HCT116 (cell line): ENCODE data around the gene NEUROD6. TPM values are rescaled to one million over a fixed set of nuclear protein-coding genes. Genes with fewer than 3 reads are reported as not detected.

Experiments
- ATAC-seq: fragments of 200-7000 bp; cut with Tn5 transposase; 2 replicates; pipeline ENCODE4 v1.9.1; 2020; ENCODE audit warnings: mild to moderate bottlenecking, moderate library complexity
- BruUV-seq: library from RNA; stranded (reverse); fragments of 400-500 nt; replicated peaks from 2 replicates; lab custom pipeline; 2021; lab: Mats Ljungman, UMichigan
- CTCF ChIA-PET: fragments of 300-600 bp; sonication (Branson Sonifier 250); formaldehyde crosslinking; loops from one replicate; lab custom pipeline; 2021; ENCODE audit warnings: antibody characterized with exemption; lab: Charles Lee
- POLR2A ChIA-PET: fragments of 300-600, 350-600 bp; sonication (Branson Sonifier 250); formaldehyde crosslinking; loops from one replicate; lab custom pipeline; 2021; ENCODE audit warnings: antibody characterized with exemption; lab: Charles Lee
- RAD21 ChIA-PET, 2 experiments: fragments of 300-600 bp; sonication (Branson Sonifier 250); formaldehyde crosslinking; loops; one replicate each; lab custom pipeline; 2023; ENCODE audit warnings: low total read pairs in 2 of 2; ENCODE audit not compliant: uncharacterized antibody in 2 of 2, unreplicated experiment in 2 of 2, low non-redundant PET in 1 of 2; lab: Charles Lee
- DNase-seq: peaks from one replicate; pipeline ENCODE4 v3.0.0-alpha.2; 2010; ENCODE audit warnings: low read depth, low spot score
- H2AFZ ChIP-seq: fragments of 200-600 bp; shearing (Covaris generic), sonication (generic); 2 replicates; pipeline ENCODE4 v1.6.1; 2017; ENCODE audit warnings: low read depth, mixed run types, mixed read lengths, antibody characterized with exemption, low read length; ENCODE audit not compliant: poor library complexity, severe bottlenecking
- H3K27ac ChIP-seq: 2 replicates; pipeline ENCODE4 v1.5.1; 2012; ENCODE audit warnings: low read depth, low read length
- H3K27me3 ChIP-seq: fragments of 200-600 bp; sonication (generic); 2 replicates; pipeline ENCODE4 v1.6.1; 2016; ENCODE audit warnings: mixed run types, low read length, mixed read lengths; ENCODE audit not compliant: insufficient read depth
- H3K36me3 ChIP-seq, 2 experiments: fragments of 200-500 bp in 1 of 2; fragments of 200-600 bp in 1 of 2; sonication (Bioruptor generic) in 1 of 2; sonication (generic) in 1 of 2; 2 replicates each; pipeline versions ENCODE4 v1.5.1 to v1.6.1; 2014 to 2016; ENCODE audit warnings: low read length in 2 of 2, inconsistent platforms in 1 of 2, mixed read lengths in 1 of 2, mixed run types in 1 of 2; ENCODE audit not compliant: insufficient read depth in 2 of 2, control insufficient read depth in 1 of 2
- H3K4me1 ChIP-seq, 2 experiments: fragments of 200-600 bp in 1 of 2; sonication (generic) in 1 of 2; 2 replicates each; pipeline versions ENCODE4 v1.5.1 to v1.6.1; 2012 to 2017; ENCODE audit warnings: low read length in 2 of 2, inconsistent platforms in 1 of 2, mild to moderate bottlenecking in 1 of 2, mixed read lengths in 1 of 2, mixed run types in 1 of 2, moderate library complexity in 1 of 2; ENCODE audit not compliant: insufficient read depth in 2 of 2, control insufficient read depth in 1 of 2
- H3K4me2 ChIP-seq: fragments of 200-600 bp; sonication (generic); 2 replicates; pipeline ENCODE4 v1.6.1; 2017; ENCODE audit warnings: mixed run types, low read length, mixed read lengths
- H3K4me3 ChIP-seq, 2 experiments: fragments of 200-600 bp in 1 of 2; sonication (generic) in 1 of 2; replicated peaks in 1 of 2; 2 replicates each; pipeline ENCODE4 v1.5.1; 2011 to 2016; ENCODE audit warnings: low read length in 2 of 2, control low read depth in 1 of 2, low read depth in 1 of 2, mild to moderate bottlenecking in 1 of 2, mixed read lengths in 1 of 2, mixed run types in 1 of 2
- H3K79me2 ChIP-seq: fragments of 200-600 bp; sonication (generic); 2 replicates; pipeline ENCODE4 v1.6.1; 2017; ENCODE audit warnings: mild to moderate bottlenecking, mixed run types, low read length, moderate library complexity, mixed read lengths; ENCODE audit not compliant: insufficient read depth
- H3K9ac ChIP-seq: fragments of 200-600 bp; sonication (generic); 2 replicates; pipeline ENCODE4 v1.6.1; 2016; ENCODE audit warnings: low read length, mixed read lengths
- H3K9me2 ChIP-seq: fragments of 200-600 bp; sonication (generic), shearing (Covaris generic); 2 replicates; pipeline ENCODE4 v1.6.1; 2017; ENCODE audit warnings: mixed run types, mild to moderate bottlenecking, moderate library complexity; ENCODE audit not compliant: insufficient read depth
- H3K9me3 ChIP-seq, 2 experiments: fragments of 200-500 bp in 1 of 2; fragments of 200-600 bp in 1 of 2; sonication (Bioruptor generic) in 1 of 2; sonication (generic) in 1 of 2; 2 replicates each; pipeline ENCODE4 v1.6.1; 2014 to 2017; ENCODE audit warnings: low read length in 2 of 2, mixed read lengths in 2 of 2, inconsistent platforms in 1 of 2, low read depth in 1 of 2, mild to moderate bottlenecking in 1 of 2, mixed run types in 1 of 2, moderate library complexity in 1 of 2; ENCODE audit not compliant: control insufficient read depth in 1 of 2, insufficient read depth in 1 of 2
- H4K20me1 ChIP-seq: fragments of 200-600 bp; sonication (generic), shearing (Covaris generic); 2 replicates; pipeline ENCODE4 v1.6.1; 2017; ENCODE audit warnings: mixed run types, mild to moderate bottlenecking, moderate library complexity; ENCODE audit not compliant: insufficient read depth
- ATF3 ChIP-seq: IDR thresholded peaks from 2 replicates; pipeline ENCODE4 v1.6.1; 2012
- CEBPB ChIP-seq: IDR thresholded peaks from 2 replicates; pipeline ENCODE4 v1.6.1; 2012; ENCODE audit warnings: low read depth
- EGR1 ChIP-seq: IDR thresholded peaks from 2 replicates; pipeline ENCODE4 v1.6.1; 2012; ENCODE audit warnings: low read depth
- ELF1 ChIP-seq: IDR thresholded peaks from 2 replicates; pipeline ENCODE4 v1.6.1; 2012; ENCODE audit warnings: low read depth, borderline replicate concordance
- EZH2phosphoT487 ChIP-seq: fragments of 200-600 bp; IDR thresholded peaks from 2 replicates; pipeline ENCODE4 v1.6.1; 2018; ENCODE audit warnings: antibody characterized with exemption, borderline replicate concordance
- FOSL1 ChIP-seq: IDR thresholded peaks from 2 replicates; pipeline ENCODE4 v1.6.1; 2012; ENCODE audit warnings: low read depth
- JUND ChIP-seq: IDR thresholded peaks from 2 replicates; pipeline ENCODE4 v1.6.1; 2012
- MAX ChIP-seq: IDR thresholded peaks from 2 replicates; pipeline ENCODE4 v1.6.1; 2012
- POLR2A ChIP-seq: IDR thresholded peaks from 2 replicates; pipeline ENCODE4 v1.7.0; 2011; ENCODE audit warnings: borderline replicate concordance; ENCODE audit not compliant: insufficient read depth, insufficient read length; ENCODE audit errors: extremely low read depth
- POLR2AphosphoS5 ChIP-seq: IDR thresholded peaks from 2 replicates; pipeline ENCODE4 v1.6.1; 2011; ENCODE audit warnings: mild to moderate bottlenecking, low read depth, low read length, moderate library complexity
- REST ChIP-seq: IDR thresholded peaks from 2 replicates; pipeline ENCODE4 v1.6.1; 2012; ENCODE audit warnings: low read depth
- SIN3A ChIP-seq: IDR thresholded peaks from 2 replicates; pipeline ENCODE4 v1.6.1; 2012; ENCODE audit warnings: low read depth
- TCF7L2 ChIP-seq: IDR thresholded peaks from 2 replicates; pipeline ENCODE4 v1.7.0; 2011; ENCODE audit warnings: borderline replicate concordance, inconsistent platforms; ENCODE audit not compliant: insufficient read depth, insufficient read length; ENCODE audit errors: extremely low read depth
- ZFX ChIP-seq: fragments of 450-650 bp; IDR thresholded peaks from 2 replicates; pipeline ENCODE4 v1.6.1; 2017
- intact Hi-C: fragments of 100-400 bp; cut with micrococcal nuclease; formaldehyde crosslinking; loops from 2 replicates; pipeline ENCODE4 v1.10.0; 2022
- total RNA-seq: library from RNA; stranded (reverse); gene quantifications from one replicate; pipeline ENCODE4 v1.2.1, GENCODE V29; 2021; ENCODE audit not compliant: unreplicated experiment
- TF ChIP-seq, protein P1 (sequence below): IDR thresholded peaks from 2 replicates; pipeline ENCODE4 v1.6.1; 2011; ENCODE audit warnings: mild to moderate bottlenecking, low read length, moderate library complexity; ENCODE audit not compliant: insufficient replicate concordance; ENCODE audit errors: extremely low read depth

NEUROD6 gene
- total RNA-seq, 1 experiment from 2014 or later, result not detected

DNA sequence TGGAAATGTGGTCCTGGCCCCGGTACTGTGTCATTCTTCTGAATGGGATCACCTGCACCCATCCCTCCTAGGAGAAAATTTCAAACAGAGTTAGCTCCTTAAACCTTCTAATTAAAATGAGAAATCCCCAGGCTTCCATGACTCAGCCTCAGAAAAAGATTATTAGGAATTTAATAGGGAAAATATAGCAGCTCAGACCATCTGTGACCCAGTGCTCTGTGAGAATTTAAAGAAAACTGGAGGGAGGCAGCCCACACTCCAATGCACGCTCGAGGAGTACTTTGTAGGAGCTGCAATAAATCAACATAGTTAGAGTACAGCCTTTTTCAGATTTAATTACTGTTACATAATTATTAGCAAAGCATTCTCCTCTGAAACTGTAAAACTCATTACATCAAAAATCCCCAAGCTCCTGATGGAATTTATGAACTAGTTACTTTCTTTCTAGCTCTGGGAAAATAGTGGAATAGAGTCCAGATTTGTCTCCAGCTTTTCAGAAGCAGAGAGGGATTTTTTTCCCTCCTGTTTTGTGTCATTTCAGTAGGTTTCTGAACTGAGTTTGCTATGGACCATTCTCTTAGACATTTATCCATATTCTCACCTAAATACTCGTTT is 30.1 kb downstream of the NEUROD6 start:
- H4K20me1 ChIP-seq, result no peaks in the 10 kb centered on the region
- intact Hi-C loops, result no loop called here
- no peaks in the 10 kb centered on the region for H3K4me1 ChIP-seq
- H3K9me2 ChIP-seq, result no peaks in the 10 kb centered on the region
- H3K27ac ChIP-seq, result no peak overlapping the region
- no peaks in the 10 kb centered on the region for H3K79me2 ChIP-seq
- ATAC-seq (no peak), DNase-seq (no peak)
- ChIA-PET CTCF (interaction anchor here (1.3 kb wide), 1 partner anchor 63 kb away, joined by 3 read pairs; no protein-coding TSS in a partner anchor), POLR2A (no interaction called here), RAD21 (no interaction called here)
- no peak overlapping the region for H3K4me3 ChIP-seq
- H3K36me3 ChIP-seq, result no peaks in the 10 kb centered on the region
- H3K4me2 ChIP-seq, result no peak overlapping the region
- H2AFZ ChIP-seq, result no peak overlapping the region
- H3K9ac ChIP-seq, result no peak overlapping the region
- no peaks in the 10 kb centered on the region for H3K9me3 ChIP-seq
- TF ChIP-seq EGR1, result no peak
- no peak for TF ChIP-seq ATF3
- no peak for TF ChIP-seq EZH2phosphoT487
- no peak for TF ChIP-seq ELF1
- TF ChIP-seq POLR2A, result no peak
- BruUV-seq, result no TSS peak
- H3K27me3 ChIP-seq, result peaks cover 74% of the 10 kb centered on the region

- no peak overlapping the region for H3K27ac ChIP-seq
- no peaks in the 10 kb centered on the region for H4K20me1 ChIP-seq
- H3K9me3 ChIP-seq, result no peaks in the 10 kb centered on the region
- ATAC-seq (no peak), DNase-seq (no peak)
- H3K4me3 ChIP-seq, result no peak overlapping the region
- ChIA-PET RAD21 (no interaction called here), POLR2A (no interaction called here), CTCF (interaction anchor here (1.3 kb wide), 1 partner anchor 64 kb away, joined by 3 read pairs; no protein-coding TSS in a partner anchor)
- H3K9me2 ChIP-seq, result no peaks in the 10 kb centered on the region
- no TSS peak for BruUV-seq
- H2AFZ ChIP-seq, result no peak overlapping the region
- intact Hi-C loops, result no loop called here
- H3K79me2 ChIP-seq, result no peaks in the 10 kb centered on the region
- no peaks in the 10 kb centered on the region for H3K4me1 ChIP-seq
- peaks cover 67% of the 10 kb centered on the region for H3K27me3 ChIP-seq
- H3K9ac ChIP-seq, result no peak overlapping the region
- H3K4me2 ChIP-seq, result no peak overlapping the region
- no peaks in the 10 kb centered on the region for H3K36me3 ChIP-seq
- TF ChIP-seq EGR1 (no peak), CEBPB (no peak), MAX (no peak), JUND (no peak), TCF7L2 (no peak), FOSL1 (no peak), REST (no peak), ELF1 (no peak), POLR2AphosphoS5 (no peak), ZFX (no peak), SIN3A (no peak), POLR2A (no peak), EZH2phosphoT487 (no peak)
- TF ChIP-seq, protein P1, sequence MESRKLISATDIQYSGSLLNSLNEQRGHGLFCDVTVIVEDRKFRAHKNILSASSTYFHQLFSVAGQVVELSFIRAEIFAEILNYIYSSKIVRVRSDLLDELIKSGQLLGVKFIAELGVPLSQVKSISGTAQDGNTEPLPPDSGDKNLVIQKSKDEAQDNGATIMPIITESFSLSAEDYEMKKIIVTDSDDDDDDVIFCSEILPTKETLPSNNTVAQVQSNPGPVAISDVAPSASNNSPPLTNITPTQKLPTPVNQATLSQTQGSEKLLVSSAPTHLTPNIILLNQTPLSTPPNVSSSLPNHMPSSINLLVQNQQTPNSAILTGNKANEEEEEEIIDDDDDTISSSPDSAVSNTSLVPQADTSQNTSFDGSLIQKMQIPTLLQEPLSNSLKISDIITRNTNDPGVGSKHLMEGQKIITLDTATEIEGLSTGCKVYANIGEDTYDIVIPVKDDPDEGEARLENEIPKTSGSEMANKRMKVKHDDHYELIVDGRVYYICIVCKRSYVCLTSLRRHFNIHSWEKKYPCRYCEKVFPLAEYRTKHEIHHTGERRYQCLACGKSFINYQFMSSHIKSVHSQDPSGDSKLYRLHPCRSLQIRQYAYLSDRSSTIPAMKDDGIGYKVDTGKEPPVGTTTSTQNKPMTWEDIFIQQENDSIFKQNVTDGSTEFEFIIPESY, result no peak
Measured at GRCh38 chr7:31309407-31309806, 31.1 kb downstream of the NEUROD6 start.
